ENCODE measurements around the gene SULF2. TPM values are rescaled to one million over a fixed set of nuclear protein-coding genes. Genes with fewer than 3 reads are reported as not detected.

The SULF2 gene
- total RNA-seq, 1 experiment from 2014 or later = 82.2 TPM

GRCh38 chr20:47610247-47610944, 174.9 kb downstream of the SULF2 start:
- BruUV-seq (replicated peaks) = no TSS peak
- POLR2A ChIA-PET = interaction anchor here (0.6 to 3.7 kb wide), 13 partner anchors 9 to 176 kb away, joined by 3 to 19 read pairs (median 4); partner anchors contain the start of gene NCOA3
- no peak overlapping the region for H3K4me3 Mint-ChIP-seq (ENCODE audit: unreplicated experiment)
- peak; percentile 66 for DNase-seq (ENCODE audit: unreplicated experiment)
- no peak for TF ChIP-seq CTCF (IDR thresholded peaks at IDR 0.05; ENCODE audit: unreplicated experiment)
- H3K9me3 Mint-ChIP-seq (ENCODE audit: unreplicated experiment) = no peaks in the 10 kb centered on the region
- H3K4me1 Mint-ChIP-seq (ENCODE audit: insufficient read depth, unreplicated experiment) = peaks cover 22% of the 10 kb centered on the region
- H3K27ac Mint-ChIP-seq (ENCODE audit: low read depth, unreplicated experiment) = peak overlapping the region; percentile 47
- CTCF ChIA-PET = interaction anchor here (0.6 to 3.1 kb wide), 16 partner anchors 10 to 1096 kb away, joined by 3 to 21 read pairs (median 4); partner anchors contain the start of gene NCOA3
- H3K27me3 Mint-ChIP-seq (ENCODE audit: insufficient read depth, unreplicated experiment) = no peaks in the 10 kb centered on the region
- intact Hi-C loops (cut with micrococcal nuclease) = no loop called here
- H3K36me3 Mint-ChIP-seq (ENCODE audit: insufficient read depth, unreplicated experiment) = peaks cover 11% of the 10 kb centered on the region

- no peak overlapping the region for H3K4me3 Mint-ChIP-seq (ENCODE audit: unreplicated experiment)
- BruUV-seq (replicated peaks) = no TSS peak
- peaks cover 30% of the 10 kb centered on the region for H3K4me1 Mint-ChIP-seq (ENCODE audit: insufficient read depth, unreplicated experiment)
- CTCF ChIA-PET = interaction anchor here (0.7 to 3.1 kb wide), 8 partner anchors 12 to 412 kb away, joined by 3 to 21 read pairs (median 5); partner anchors contain the start of gene NCOA3
- no peak for DNase-seq (ENCODE audit: unreplicated experiment)
- no peak overlapping the region for H3K27ac Mint-ChIP-seq (ENCODE audit: low read depth, unreplicated experiment)
- no peaks in the 10 kb centered on the region for H3K27me3 Mint-ChIP-seq (ENCODE audit: insufficient read depth, unreplicated experiment)
- no peaks in the 10 kb centered on the region for H3K9me3 Mint-ChIP-seq (ENCODE audit: unreplicated experiment)
- TF ChIP-seq CTCF (IDR thresholded peaks at IDR 0.05; ENCODE audit: unreplicated experiment) = no peak
- POLR2A ChIA-PET = interaction anchor here (0.6 to 3.7 kb wide), 11 partner anchors 9 to 116 kb away, joined by 3 to 19 read pairs (median 3); partner anchors contain the start of gene NCOA3
- peaks cover 13% of the 10 kb centered on the region for H3K36me3 Mint-ChIP-seq (ENCODE audit: insufficient read depth, unreplicated experiment)
- intact Hi-C loops (cut with micrococcal nuclease) = no loop called here
These were observed 176.3 kb downstream of the SULF2 start for GRCh38 chr20:47609001-47609400.
